H1 (cell line): Measurements from ENCODE around the gene GSK3B. TPM values are rescaled to one million over a fixed set of nuclear protein-coding genes. Genes with fewer than 3 reads are reported as not detected.

Experiments
- CTCF ChIA-PET: fragments of 300-600 bp; sonication (Branson Sonifier 250); formaldehyde crosslinking; loops from one replicate; lab custom pipeline; 2021; ENCODE audit not compliant: partially characterized antibody; lab: Charles Lee
- POLR2A ChIA-PET: fragments of 300-600 bp; sonication (Branson Sonifier 250); formaldehyde crosslinking; loops from one replicate; lab custom pipeline; 2021; ENCODE audit warnings: inconsistent platforms; ENCODE audit not compliant: partially characterized antibody; lab: Charles Lee
- DNase-seq, 2 experiments: peaks; one replicate each; pipeline versions ENCODE4 v3.0.0 to v3.0.0-alpha.2; 2010 to 2022; ENCODE audit warnings: low spot score in 2 of 2, low read depth in 1 of 2, mixed read lengths in 1 of 2
- FAIRE-seq: peaks from 2 replicates; lab custom pipeline; 2011; peaks lifted over from hg19 to GRCh38; lab: Jason Lieb, UNC
- H2AFZ ChIP-seq: 2 replicates; pipeline ENCODE4 v1.8.1; 2012; ENCODE audit warnings: low read length, inconsistent platforms
- H2AK5ac ChIP-seq: 2 replicates; pipeline ENCODE4 v1.6.1; 2013; ENCODE audit warnings: low read depth, low read length
- H2BK120ac ChIP-seq: replicated peaks from 2 replicates; pipeline ENCODE3; 2013; ENCODE audit warnings: low read depth, low read length, inconsistent platforms
- H2BK12ac ChIP-seq: 2 replicates; pipeline ENCODE4 v1.6.1; 2013; ENCODE audit warnings: low read depth, low read length
- H2BK15ac ChIP-seq: 2 replicates; pipeline ENCODE4 v1.6.1; 2013; ENCODE audit warnings: low read length
- H2BK20ac ChIP-seq: 2 replicates; pipeline ENCODE4 v1.6.1; 2013; ENCODE audit warnings: low read length
- H2BK5ac ChIP-seq: 2 replicates; pipeline ENCODE4 v1.6.1; 2013; ENCODE audit warnings: low read depth, low read length
- H3K14ac ChIP-seq: 2 replicates; pipeline ENCODE4 v1.6.1; 2013; ENCODE audit warnings: inconsistent platforms; ENCODE audit not compliant: insufficient read length
- H3K18ac ChIP-seq: 2 replicates; pipeline ENCODE4 v1.6.1; 2013; ENCODE audit warnings: low read length; ENCODE audit errors: extremely low read depth
- H3K23ac ChIP-seq: 2 replicates; pipeline ENCODE4 v1.6.1; 2013; ENCODE audit warnings: inconsistent platforms; ENCODE audit not compliant: insufficient read length
- H3K23me2 ChIP-seq: 2 replicates; pipeline ENCODE4 v1.6.1; 2013; ENCODE audit warnings: low read depth, low read length
- H3K27ac ChIP-seq: 2 replicates; pipeline ENCODE4 v1.6.1; 2011; ENCODE audit warnings: low read depth, low read length, inconsistent platforms
- H3K27me3 ChIP-seq, 4 experiments: replicated peaks in 1 of 4; 1 replicate in 1 of 4; 2 replicates in 3 of 4; pipeline versions ENCODE4 v1.6.1 to v1.8.1; 2011 to 2013; ENCODE audit warnings: low read length in 3 of 4, mild to moderate bottlenecking in 3 of 4, inconsistent platforms in 2 of 4, mixed read lengths in 2 of 4, moderate library complexity in 1 of 4; ENCODE audit not compliant: control insufficient read depth in 3 of 4, insufficient read depth in 3 of 4; ENCODE audit errors: extremely low read depth in 1 of 4
- H3K36me3 ChIP-seq, 4 experiments: 2 replicates each; pipeline versions ENCODE4 v1.6.1 to v1.8.1; 2011 to 2013; ENCODE audit warnings: mild to moderate bottlenecking in 4 of 4, low read length in 3 of 4, moderate library complexity in 2 of 4, control low read depth in 1 of 4, inconsistent platforms in 1 of 4; ENCODE audit not compliant: insufficient read depth in 4 of 4, control insufficient read depth in 2 of 4
- H3K4ac ChIP-seq: replicated peaks from 2 replicates; pipeline ENCODE3; 2013; ENCODE audit warnings: low read length, low read depth, mixed read lengths, inconsistent platforms; ENCODE audit not compliant: insufficient read length
- H3K4me1 ChIP-seq, 4 experiments: replicated peaks in 1 of 4; 1 replicate in 1 of 4; 2 replicates in 3 of 4; pipeline versions ENCODE4 v1.6.1 to v1.8.1; 2011 to 2013; ENCODE audit warnings: low read length in 3 of 4, inconsistent platforms in 2 of 4, mixed read lengths in 1 of 4; ENCODE audit not compliant: insufficient read depth in 4 of 4, control insufficient read depth in 3 of 4
- H3K4me2 ChIP-seq, 2 experiments: 2 replicates each; pipeline versions ENCODE4 v1.6.1 to v1.8.1; 2011 to 2013; ENCODE audit warnings: low read depth in 2 of 2, low read length in 2 of 2, control low read depth in 1 of 2, inconsistent platforms in 1 of 2, mild to moderate bottlenecking in 1 of 2; ENCODE audit not compliant: insufficient read depth in 1 of 2
- H3K4me3 ChIP-seq, 4 experiments: fragments of 200-600, 300-600 bp in 1 of 4; sonication (generic), shearing (Covaris generic), sonication (Bioruptor Twin) in 1 of 4; 2 replicates each; pipeline versions ENCODE4 v1.5.1 to v1.8.1; 2011 to 2016; ENCODE audit warnings: low read length in 4 of 4, low read depth in 3 of 4, control low read depth in 2 of 4, inconsistent platforms in 2 of 4, mild to moderate bottlenecking in 2 of 4, mixed read lengths in 1 of 4, moderate library complexity in 1 of 4; ENCODE audit not compliant: insufficient read depth in 2 of 4; ENCODE audit errors: extremely low read depth in 1 of 4
- H3K56ac ChIP-seq: replicated peaks from 2 replicates; pipeline ENCODE3; 2013; ENCODE audit warnings: low read depth, mild to moderate bottlenecking, mixed read lengths, low read length, inconsistent platforms; ENCODE audit not compliant: insufficient read length
- H3K79me1 ChIP-seq: 2 replicates; pipeline ENCODE4 v1.6.1; 2013; ENCODE audit warnings: low read depth, low read length, control low read depth
- H3K79me2 ChIP-seq, 2 experiments: 2 replicates each; pipeline versions ENCODE4 v1.6.1 to v1.8.1; 2012 to 2013; ENCODE audit warnings: low read length in 2 of 2, mild to moderate bottlenecking in 2 of 2, inconsistent platforms in 1 of 2; ENCODE audit not compliant: insufficient read depth in 2 of 2, control insufficient read depth in 1 of 2
- H3K9ac ChIP-seq, 4 experiments: replicated peaks in 1 of 4; 1 replicate in 1 of 4; 2 replicates in 3 of 4; pipeline versions ENCODE4 v1.6.1 to v1.8.1; 2011 to 2013; ENCODE audit warnings: low read depth in 3 of 4, low read length in 3 of 4, control low read depth in 2 of 4, mild to moderate bottlenecking in 2 of 4, moderate library complexity in 2 of 4, inconsistent platforms in 1 of 4; ENCODE audit errors: extremely low read depth in 1 of 4
- H3K9me3 ChIP-seq, 2 experiments: 2 replicates each; pipeline versions ENCODE4 v1.6.1 to v1.8.1; 2012 to 2013; ENCODE audit warnings: mild to moderate bottlenecking in 2 of 2, moderate library complexity in 2 of 2, control low read depth in 1 of 2, inconsistent platforms in 1 of 2, low read depth in 1 of 2, low read length in 1 of 2, mixed read lengths in 1 of 2; ENCODE audit not compliant: insufficient read depth in 2 of 2
- H4K20me1 ChIP-seq, 2 experiments: replicated peaks in 1 of 2; 2 replicates each; pipeline versions ENCODE3 to v1.8.1; 2011 to 2013; ENCODE audit warnings: inconsistent platforms in 2 of 2, low read length in 2 of 2, mild to moderate bottlenecking in 1 of 2; ENCODE audit not compliant: insufficient read depth in 2 of 2, control insufficient read depth in 1 of 2
- H4K5ac ChIP-seq: 2 replicates; pipeline ENCODE4 v1.6.1; 2013; ENCODE audit warnings: low read length, low read depth, mixed read lengths, inconsistent platforms; ENCODE audit not compliant: insufficient read length
- H4K8ac ChIP-seq: 2 replicates; pipeline ENCODE4 v1.8.0; 2013; ENCODE audit warnings: mild to moderate bottlenecking, moderate library complexity, low read length, inconsistent platforms; ENCODE audit not compliant: insufficient read depth; ENCODE audit errors: extremely low read depth
- H4K91ac ChIP-seq: replicated peaks from 2 replicates; pipeline ENCODE3; 2013; ENCODE audit warnings: low read length, mixed read lengths, inconsistent platforms; ENCODE audit not compliant: insufficient read length
- ASH2L ChIP-seq: fragments of 200-600, 300-600 bp; sonication (generic); IDR thresholded peaks from one replicate; pipeline ENCODE4 v1.7.1; 2017; ENCODE audit warnings: low read length
- CBX8 ChIP-seq: fragments of 300-800, 300-1000 bp; sonication (generic); IDR thresholded peaks from 2 replicates; pipeline ENCODE4 v1.7.1; 2016; ENCODE audit warnings: low read depth, low read length, borderline replicate concordance
- CHD2 ChIP-seq: IDR thresholded peaks from 2 replicates; pipeline ENCODE4 v1.6.1; 2012; ENCODE audit warnings: low read length, improper control_type of control experiment
- JUND ChIP-seq: IDR thresholded peaks from 2 replicates; pipeline ENCODE4 v1.6.1; 2011; ENCODE audit warnings: mild to moderate bottlenecking, improper control_type of control experiment, low read length
- KDM4A ChIP-seq: IDR thresholded peaks from one replicate; pipeline ENCODE4 v1.7.1; 2012; ENCODE audit warnings: low read depth, mild to moderate bottlenecking, moderate library complexity, low read length, inconsistent platforms; ENCODE audit not compliant: severe bottlenecking
- MAFK ChIP-seq: IDR thresholded peaks from 2 replicates; pipeline ENCODE4 v1.6.1; 2012; ENCODE audit warnings: low read depth, mild to moderate bottlenecking, improper control_type of control experiment, low read length
- NANOG ChIP-seq: IDR thresholded peaks from 2 replicates; pipeline ENCODE4 v1.6.1; 2011; ENCODE audit warnings: low read length, low read depth, mild to moderate bottlenecking, inconsistent platforms; ENCODE audit not compliant: insufficient read depth, poor library complexity, severe bottlenecking
- RAD21 ChIP-seq, 2 experiments: IDR thresholded peaks in 1 of 2; conservative IDR thresholded peaks in 1 of 2; 2 replicates each; pipeline ENCODE4 v1.6.1; 2011; ENCODE audit warnings: low read depth in 2 of 2, low read length in 2 of 2, improper control_type of control experiment in 1 of 2, inconsistent platforms in 1 of 2, mild to moderate bottlenecking in 1 of 2, moderate library complexity in 1 of 2
- SAP30 ChIP-seq: fragments of 300-600 bp; sonication (generic); IDR thresholded peaks from 2 replicates; pipeline ENCODE4 v1.7.1; 2012; ENCODE audit warnings: low read length, moderate library complexity, mild to moderate bottlenecking, inconsistent platforms; ENCODE audit not compliant: insufficient read depth, insufficient replicate concordance
- SIRT6 ChIP-seq: IDR thresholded peaks from one replicate; pipeline ENCODE4 v1.7.1; 2012; ENCODE audit warnings: low read length, inconsistent platforms
- SP1 ChIP-seq: IDR thresholded peaks from 2 replicates; pipeline ENCODE4 v1.6.1; 2011; ENCODE audit warnings: low read depth, low read length
- TAF1 ChIP-seq: IDR thresholded peaks from 2 replicates; pipeline ENCODE4 v1.6.1; 2011; ENCODE audit warnings: mild to moderate bottlenecking, low read depth, low read length
- TAF7 ChIP-seq: optimal IDR thresholded peaks from 2 replicates; pipeline ENCODE3; 2011; ENCODE audit warnings: low read depth, mild to moderate bottlenecking, inconsistent platforms, low read length, moderate library complexity, borderline replicate concordance
- TCF12 ChIP-seq: IDR thresholded peaks from 2 replicates; pipeline ENCODE4 v1.6.1; 2011; ENCODE audit warnings: low read depth, mild to moderate bottlenecking, low read length
- polyA plus RNA-seq, 7 experiments: library from polyadenylated mRNA; depleted of rRNA in 3 of 7; stranded (reverse) in 5 of 7; unstranded in 2 of 7; fragments of >200 nt in 5 of 7; fragments of 200-250 nt in 2 of 7; gene quantifications; 1 replicate in 5 of 7; 2 replicates in 1 of 7; 4 replicates in 1 of 7; pipeline versions ENCODE4 v1.2.1 to v1.2.3, GENCODE V29; 2011 to 2013; ENCODE audit warnings: missing spikeins in 2 of 7, mixed read lengths in 2 of 7
- total RNA-seq: library from RNA; stranded (reverse); fragmentation: NEBNext Ultra II Directional; extraction: Animal tissue kit (Norgen Biotek cat#: 25700); gene quantifications from 2 replicates; pipeline ENCODE4 v1.2.1, GENCODE V29; 2021

GSK3B gene
- total and polyA plus RNA-seq, 2 of the 8 experiments (the other 6 are each of a cell fraction or from before 2014, with no cell fraction given), result 24.2 to 50.7 TPM

DNA sequence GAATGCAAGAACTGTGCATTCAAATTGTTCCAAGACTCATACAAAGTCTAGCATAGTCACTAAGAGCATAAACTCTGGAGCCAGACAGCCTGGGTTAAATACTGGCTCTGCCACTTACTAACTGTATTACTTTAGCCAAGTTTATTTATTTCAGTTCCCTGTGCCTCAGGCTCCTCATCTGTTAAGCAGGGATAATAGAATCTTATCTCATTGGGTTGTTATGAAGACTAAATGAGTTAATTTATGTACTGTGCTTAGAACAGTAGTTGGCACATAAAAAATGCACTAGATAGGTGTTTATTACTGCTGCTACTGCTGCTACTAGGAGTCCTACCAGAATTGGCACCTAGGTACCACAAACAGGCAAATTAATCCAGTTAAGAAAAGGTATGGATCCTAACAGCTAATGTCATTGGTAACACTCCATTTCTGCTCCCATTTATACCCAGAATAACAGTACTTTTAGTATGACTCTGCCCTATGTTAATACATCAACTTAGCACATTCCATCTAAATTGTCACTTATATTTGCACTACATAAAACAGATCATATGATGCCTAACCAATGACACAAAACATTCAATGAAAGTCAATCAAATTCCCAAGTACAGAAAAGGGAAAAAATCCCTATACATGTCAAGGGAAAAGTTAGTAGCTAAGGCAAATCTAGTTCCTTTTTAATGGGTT, 45.7 kb downstream of the GSK3B start:
- ChIA-PET POLR2A (interaction anchor here (1.5 kb wide), 1 partner anchor 47 kb away, joined by 5 read pairs; no protein-coding TSS in a partner anchor), CTCF (interaction anchor here (2.9 kb wide), 1 partner anchor 9 kb away, joined by 13 read pairs; no protein-coding TSS in a partner anchor)
- no peak for FAIRE-seq
- H3K79me2 ChIP-seq, result peaks cover 8 to 96% of the 10 kb centered on the region in 2 experiments; a peak in 3 of 4 replicates
- no peak overlapping the region for H2BK12ac ChIP-seq
- H3K27ac ChIP-seq, result no peak overlapping the region
- peaks cover 2 to 3% of the 10 kb centered on the region in 2 experiments for H4K20me1 ChIP-seq
- H2AFZ ChIP-seq, result no peak overlapping the region
- no peak overlapping the region for H3K4me2 ChIP-seq
- H4K91ac ChIP-seq, result no peak overlapping the region
- H3K9me3 ChIP-seq, result no peaks in the 10 kb centered on the region
- no peaks in the 10 kb centered on the region; the same call in 1 of the 2 replicates for H3K23me2 ChIP-seq
- H3K14ac ChIP-seq, result no peak overlapping the region
- no peak overlapping the region for H2BK5ac ChIP-seq
- no peak overlapping the region for H3K18ac ChIP-seq
- H3K36me3 ChIP-seq, result no peaks in the 10 kb centered on the region
- H3K56ac ChIP-seq, result no peak overlapping the region
- H3K23ac ChIP-seq, result no peak overlapping the region
- no peak overlapping the region for H2BK20ac ChIP-seq
- no peak for DNase-seq
- H2BK120ac ChIP-seq, result no peak overlapping the region
- H3K9ac ChIP-seq, result no peak overlapping the region
- no peak overlapping the region for H4K8ac ChIP-seq
- H2AK5ac ChIP-seq, result no peak overlapping the region
- no peaks in the 10 kb centered on the region; the same call in 1 of the 2 replicates for H3K79me1 ChIP-seq
- no peaks in the 10 kb centered on the region for H3K4me1 ChIP-seq
- H3K4me3 ChIP-seq, result no peak overlapping the region
- H2BK15ac ChIP-seq, result no peak overlapping the region
- H3K27me3 ChIP-seq, result no peaks in the 10 kb centered on the region
- no peak overlapping the region for H3K4ac ChIP-seq
- H4K5ac ChIP-seq, result no peak overlapping the region
- TF ChIP-seq TCF12, result no peak
- TF ChIP-seq RAD21 (IDR thresholded peaks at IDR 0.05 in 1 of 2, conservative IDR thresholded peaks at IDR 0.05 in 1 of 2; ENCODE audit: low read depth in 2 of 2, low read length in 2 of 2), result no peak
- no peak for TF ChIP-seq CBX8
- no peak for TF ChIP-seq NANOG
- TF ChIP-seq TAF1, result no peak
- TF ChIP-seq SAP30, result no peak
- no peak for TF ChIP-seq JUND
- TF ChIP-seq SIRT6, result no peak
- no peak for TF ChIP-seq CHD2
- no peak for TF ChIP-seq TAF7
- TF ChIP-seq MAFK, result no peak
- TF ChIP-seq ASH2L, result no peak
- no peak for TF ChIP-seq SP1
- no peak for TF ChIP-seq KDM4A
